Liver (tissue), 9 donors: ENCODE results near the gene ZNF654. TPM values are rescaled to one million over a fixed set of nuclear protein-coding genes. Genes with fewer than 3 reads are reported as not detected.

Experiments
- DNase-seq: peaks from one replicate; pipeline ENCODE4 v3.0.0-alpha.2; 2017; ENCODE audit warnings: low spot score
- H3K27ac ChIP-seq, 2 donors: one replicate each; pipeline ENCODE4 v1.7.0; 2013; ENCODE audit warnings: inconsistent platforms in 2 of 2, low read length in 2 of 2, control low read depth in 1 of 2, low read depth in 1 of 2, mild to moderate bottlenecking in 1 of 2
- H3K27me3 ChIP-seq, 4 donors: one replicate each; pipeline versions ENCODE4 v1.6.1 to v1.7.0; 2013; ENCODE audit warnings: low read length in 3 of 4, inconsistent platforms in 1 of 4, mild to moderate bottlenecking in 1 of 4, moderate library complexity in 1 of 4; ENCODE audit not compliant: control insufficient read depth in 4 of 4, insufficient read depth in 4 of 4
- H3K36me3 ChIP-seq, 4 donors: one replicate each; pipeline versions ENCODE4 v1.6.1 to v1.7.0; 2013; ENCODE audit warnings: low read length in 3 of 4, mild to moderate bottlenecking in 3 of 4, low read depth in 1 of 4, moderate library complexity in 1 of 4; ENCODE audit not compliant: control insufficient read depth in 4 of 4, insufficient read depth in 3 of 4
- H3K4me1 ChIP-seq, 4 donors: one replicate each; pipeline versions ENCODE4 v1.6.1 to v1.7.0; 2013; ENCODE audit warnings: low read length in 3 of 4, mild to moderate bottlenecking in 3 of 4, moderate library complexity in 1 of 4; ENCODE audit not compliant: control insufficient read depth in 4 of 4, insufficient read depth in 4 of 4
- H3K4me3 ChIP-seq, 3 donors: one replicate each; pipeline versions ENCODE4 v1.6.1 to v1.7.0; 2013; ENCODE audit warnings: low read length in 3 of 3, control low read depth in 1 of 3, low read depth in 1 of 3, mild to moderate bottlenecking in 1 of 3
- H3K9ac ChIP-seq, 2 donors: one replicate each; pipeline ENCODE4 v1.7.0; 2013; ENCODE audit warnings: low read length in 2 of 2, mild to moderate bottlenecking in 2 of 2, moderate library complexity in 2 of 2, control low read depth in 1 of 2, low read depth in 1 of 2
- H3K9me3 ChIP-seq, 4 donors: one replicate each; pipeline versions ENCODE4 v1.6.1 to v1.7.0; 2013; ENCODE audit warnings: low read length in 3 of 4; ENCODE audit not compliant: control insufficient read depth in 4 of 4
- ATF3 ChIP-seq: IDR thresholded peaks from 2 replicates; pipeline ENCODE4 v1.6.1; 2016; ENCODE audit warnings: antibody characterized with exemption
- CTCF ChIP-seq: fragments of 150-350 bp; IDR thresholded peaks from 2 replicates; pipeline ENCODE4 v1.5.1; 2017; ENCODE audit warnings: improper control_type of control experiment, low read depth, low read length; ENCODE audit not compliant: missing input control
- FOXA1 ChIP-seq: IDR thresholded peaks from 2 replicates; pipeline ENCODE4 v1.6.1; 2016; ENCODE audit warnings: antibody characterized with exemption
- FOXA2 ChIP-seq: IDR thresholded peaks from 2 replicates; pipeline ENCODE4 v1.6.1; 2016; ENCODE audit warnings: antibody characterized with exemption
- HNF4A ChIP-seq, 2 donors: conservative IDR thresholded peaks; 2 replicates each; pipeline ENCODE4 v1.6.1; 2016; ENCODE audit warnings: antibody characterized with exemption in 2 of 2, mild to moderate bottlenecking in 2 of 2
- HNF4G ChIP-seq: IDR thresholded peaks from 2 replicates; pipeline ENCODE4 v1.6.1; 2016; ENCODE audit warnings: antibody characterized with exemption
- NR2F2 ChIP-seq: IDR thresholded peaks from 2 replicates; pipeline ENCODE4 v1.6.1; 2016; ENCODE audit warnings: antibody characterized with exemption
- RAD21 ChIP-seq, 2 donors: IDR thresholded peaks; 2 replicates each; pipeline ENCODE4 v1.6.1; 2016; ENCODE audit warnings: antibody characterized with exemption in 2 of 2, mild to moderate bottlenecking in 2 of 2
- REST ChIP-seq: IDR thresholded peaks from 2 replicates; pipeline ENCODE4 v1.6.1; 2016; ENCODE audit warnings: antibody characterized with exemption, mild to moderate bottlenecking
- SP1 ChIP-seq: IDR thresholded peaks from 2 replicates; pipeline ENCODE4 v1.6.1; 2018; ENCODE audit warnings: antibody characterized with exemption, mild to moderate bottlenecking
- YY1 ChIP-seq: IDR thresholded peaks from 2 replicates; pipeline ENCODE4 v1.6.1; 2016; ENCODE audit warnings: antibody characterized with exemption, mild to moderate bottlenecking
- WGBS: extraction: QIAGEN DNeasy Blood & Tissue Kit; methylation state at CpG from one replicate; pipeline ENCODE4 v1.1.7; 2013; 5-methylcytosine and 5-hydroxymethylcytosine counted together
- polyA plus RNA-seq, 2 donors: library from polyadenylated mRNA; stranded (reverse) in 1 of 2; unstranded in 1 of 2; fragments of 200-250 nt in 1 of 2; fragments of >200 nt in 1 of 2; fragmentation: Nextera tagmentation in 1 of 2; extraction: Ambion mirVana in 1 of 2; gene quantifications; one replicate each; pipeline versions ENCODE4 v1.2.1 to v1.2.3, GENCODE V29; 2013 to 2015
- total RNA-seq, 2 donors: library from RNA; depleted of rRNA; stranded (reverse); fragments of >200 nt; gene quantifications; one replicate each; pipeline ENCODE4 v1.2.3, GENCODE V29; 2014
- donor health status: healthy.
- donor health status: healthy.
- donor health status: healthy.
- donor health status: healthy.
- donor health status: healthy.

Gene ZNF654
- total and polyA plus RNA-seq, 4 donors = 2.2 to 10.1 (median 5.4) TPM

GRCh38 chr3:88090681-88091080, 31.6 kb downstream of the ZNF654 start:
- DNase-seq = no peak
- TF ChIP-seq CTCF (no peak), ATF3 (no peak), HNF4A (conservative IDR thresholded peaks at IDR 0.05) (no peak), SP1 (no peak), HNF4G (no peak), RAD21 (IDR thresholded peaks at IDR 0.05) (no peak), FOXA2 (no peak), YY1 (no peak), REST (no peak)
- Histone ChIP-seq H3K9me3 (no peaks in the 10 kb centered on the region), H3K9ac (no peak overlapping the region), H3K27ac (no peak overlapping the region), H3K4me1 (no peaks in the 10 kb centered on the region), H3K4me3 (no peak overlapping the region), H3K27me3 (no peaks in the 10 kb centered on the region), H3K36me3 (peaks cover 2 to 9% (median 5%) of the 10 kb centered on the region in 4 donors)
- 84% methylated on average over 4 of the region's 4 CpGs for WGBS

GRCh38 chr3:88092270-88092669, 33.2 kb downstream of the ZNF654 start:
- H3K27ac ChIP-seq = no peak overlapping the region
- peaks cover 2 to 7% (median 5%) of the 10 kb centered on the region in 4 donors for H3K36me3 ChIP-seq
- H3K27me3 ChIP-seq = no peaks in the 10 kb centered on the region
- no peaks in the 10 kb centered on the region for H3K4me1 ChIP-seq
- DNase-seq = no peak
- no peak overlapping the region for H3K9ac ChIP-seq
- no peak overlapping the region for H3K4me3 ChIP-seq
- TF ChIP-seq REST (no peak), FOXA1 (no peak), FOXA2 (no peak), NR2F2 (no peak)
- no peaks in the 10 kb centered on the region for H3K9me3 ChIP-seq
